Activated CD8-positive, alpha-beta memory T cell treated with anti-CD3 and anti-CD28 coated beads, Interleukin-2, amount 50 U/mL, for 24 hours (primary cell): ENCODE measurements around the gene FCHSD2.
"Not testable (repeated sequence)": the region's sequence is repeated elsewhere in the genome, so short reads cannot be mapped to it uniquely, and the experiment has no call there.

Experiments used
- DNase-seq: peaks from one replicate; pipeline ENCODE4 v3.0.0-alpha.2; 2020; ENCODE audit errors: extremely low read depth

FCHSD2 gene

DNA sequence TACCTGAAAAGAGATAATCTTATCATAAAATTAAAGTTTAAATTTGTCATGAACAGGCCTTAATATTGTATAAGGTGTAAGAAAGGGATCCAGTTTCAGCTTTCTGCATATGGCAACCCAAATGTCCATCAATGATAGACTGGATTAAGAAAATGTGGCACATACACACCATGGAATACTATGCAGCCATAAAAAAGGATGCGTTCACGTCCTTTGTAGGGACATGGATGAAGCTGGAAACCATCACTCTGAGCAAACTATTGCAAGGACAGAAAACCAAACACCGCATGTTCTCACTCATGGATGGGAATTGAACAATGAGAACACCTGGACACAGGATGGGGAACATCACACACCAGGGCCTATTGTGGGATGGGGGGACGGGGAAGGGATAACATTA is 18.2 kb downstream of the FCHSD2 start:
- not testable (repeated sequence) for DNase-seq

DNA sequence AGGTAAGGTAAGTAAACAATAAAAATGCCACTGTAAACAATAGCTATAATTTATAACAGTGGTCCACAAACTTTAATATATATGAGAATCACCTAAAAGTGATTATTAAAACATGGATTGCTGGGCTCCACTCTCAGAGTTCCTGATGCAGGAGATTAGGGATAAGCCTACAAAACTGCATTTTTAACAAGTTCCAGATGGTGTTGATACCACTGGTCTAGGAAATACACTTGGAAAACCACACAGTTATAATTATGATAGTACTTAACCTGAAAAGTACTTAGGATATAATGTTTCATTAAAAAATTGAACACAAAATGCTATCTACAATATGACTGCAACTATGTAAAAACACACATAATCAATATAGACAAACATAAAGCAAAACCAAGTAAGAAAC is 20.4 kb downstream of the FCHSD2 start:
- no peak for DNase-seq

DNA sequence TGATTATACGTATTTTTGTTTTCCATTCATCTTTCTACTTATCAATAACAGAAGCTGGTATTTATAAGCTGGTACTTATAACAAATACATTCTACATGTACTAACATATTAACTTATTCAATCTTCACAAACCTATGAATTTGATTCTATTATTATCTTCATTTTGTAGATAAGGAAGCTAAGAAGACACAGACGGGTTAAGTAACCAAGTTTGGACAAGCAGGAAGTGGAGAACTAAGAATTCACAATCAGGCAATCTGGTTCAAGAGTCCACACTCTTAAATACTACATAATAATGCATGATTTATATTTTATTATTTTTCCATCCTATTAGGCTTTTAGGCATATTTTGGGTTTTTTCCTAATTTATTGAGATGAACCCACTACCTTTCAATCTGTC is 25.0 kb downstream of the FCHSD2 start:
- DNase-seq = no peak

DNA sequence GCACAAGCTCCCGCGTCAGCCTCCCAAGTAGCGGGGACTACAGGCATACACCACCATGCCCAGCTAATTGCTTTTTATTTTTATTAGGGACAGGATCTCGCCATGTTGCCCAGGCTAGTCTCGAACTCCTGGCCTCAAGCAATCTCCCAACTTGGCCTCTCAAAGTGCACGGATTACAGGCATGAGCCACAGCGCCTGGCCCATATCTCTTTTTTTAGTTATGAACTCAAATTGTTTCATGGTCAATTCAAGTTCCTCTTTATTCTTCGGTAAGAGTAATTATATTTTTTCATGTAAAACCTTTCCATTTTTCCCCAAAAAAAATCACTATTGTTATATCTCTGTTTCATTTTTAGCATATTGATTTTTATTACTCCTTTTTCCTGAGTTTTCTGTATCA is 25.5 kb downstream of the FCHSD2 start:
- no peak for DNase-seq

DNA sequence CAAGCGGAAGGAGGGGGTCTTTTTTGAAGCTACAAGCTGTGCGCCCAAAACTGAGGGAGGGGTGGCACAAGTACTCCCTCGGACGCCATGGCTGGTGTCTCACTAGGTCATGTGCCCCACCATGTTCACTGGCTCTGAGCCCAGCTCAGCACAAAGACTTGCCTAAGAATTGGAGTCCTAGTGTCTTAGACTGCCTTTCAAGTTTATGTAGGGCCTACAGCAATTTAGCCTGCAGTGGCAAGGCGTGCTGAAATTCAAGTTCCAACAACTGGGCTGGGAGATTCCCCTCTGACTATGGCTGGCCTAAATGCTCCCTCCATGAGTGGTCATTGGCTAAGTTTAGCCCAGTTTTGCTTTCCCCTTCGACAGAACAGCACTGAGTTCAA is 27.3 kb downstream of the FCHSD2 start:
- DNase-seq = no peak

DNA sequence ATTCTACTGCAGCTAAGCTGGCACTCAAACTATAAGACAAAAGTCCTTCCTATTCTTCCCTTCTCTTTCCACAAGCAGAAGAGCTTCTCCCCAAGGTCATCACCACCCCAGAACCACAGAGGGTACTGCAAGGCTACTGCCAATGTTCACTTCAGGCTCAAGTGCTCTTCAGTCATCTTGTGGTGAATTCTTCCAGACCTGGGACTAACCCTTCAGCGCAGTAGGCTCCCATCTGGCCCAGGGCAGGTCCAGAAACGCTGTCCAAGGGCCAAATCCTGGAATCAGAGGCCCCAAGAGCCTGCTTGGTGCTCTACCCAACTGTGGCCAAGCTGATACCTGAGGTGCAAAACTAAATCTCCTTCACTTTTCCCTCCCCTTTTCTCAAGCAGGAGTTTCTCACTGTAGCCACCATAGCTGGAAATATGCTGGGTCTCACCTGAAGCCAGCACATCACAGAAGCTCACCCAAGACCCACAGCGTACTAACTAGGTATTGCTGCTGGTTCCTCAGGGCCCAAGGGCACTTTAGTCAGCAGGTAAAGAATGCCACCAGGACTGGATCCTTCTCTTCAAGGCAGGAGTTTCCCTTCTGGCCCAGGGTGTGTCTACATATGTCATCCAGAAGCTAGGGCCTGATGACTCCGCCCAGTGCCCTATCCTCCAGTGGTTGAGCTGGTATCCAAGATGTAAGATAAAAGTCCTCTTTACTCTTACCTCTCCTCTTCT is 27.8 kb downstream of the FCHSD2 start:
- DNase-seq = no peak

DNA sequence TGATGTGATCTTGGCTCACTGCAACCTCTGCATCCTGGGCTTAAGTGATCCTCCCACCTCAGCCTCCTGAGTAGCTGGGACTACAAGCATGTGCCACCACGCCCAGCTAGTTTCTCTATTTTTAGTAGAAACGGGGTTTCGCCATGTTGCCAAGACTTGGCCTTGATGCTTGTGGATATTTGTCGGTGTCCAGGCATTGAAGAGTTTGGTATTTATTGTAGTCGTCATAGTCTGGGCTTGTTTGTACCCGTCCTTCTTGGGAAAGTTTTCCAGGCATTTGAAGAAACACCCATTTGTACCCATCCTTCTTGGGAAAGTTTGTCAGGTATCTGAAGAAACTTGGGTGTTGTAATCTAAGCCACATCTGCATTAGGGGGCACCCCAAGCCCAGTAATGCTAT is 28.7 kb downstream of the FCHSD2 start:
- no peak for DNase-seq

DNA sequence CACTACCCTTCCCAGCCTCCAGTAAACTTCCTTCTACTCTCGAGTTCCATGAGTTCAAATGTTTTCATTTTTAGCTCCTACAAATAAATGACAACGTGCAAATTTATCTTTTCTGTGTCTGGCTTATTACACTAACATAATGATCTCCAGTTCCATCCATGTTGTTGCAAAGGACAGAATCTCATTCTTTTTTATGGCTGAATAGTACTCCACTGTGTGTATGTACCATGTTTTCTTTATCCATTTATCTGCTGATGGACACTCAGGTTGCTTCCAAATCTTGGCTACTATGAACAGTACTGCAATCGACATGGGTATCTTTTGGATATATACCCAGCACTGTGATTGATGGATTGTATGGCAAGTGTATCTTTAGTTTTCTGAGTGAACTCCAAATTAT is 34.5 kb downstream of the FCHSD2 start:
- no peak for DNase-seq

DNA sequence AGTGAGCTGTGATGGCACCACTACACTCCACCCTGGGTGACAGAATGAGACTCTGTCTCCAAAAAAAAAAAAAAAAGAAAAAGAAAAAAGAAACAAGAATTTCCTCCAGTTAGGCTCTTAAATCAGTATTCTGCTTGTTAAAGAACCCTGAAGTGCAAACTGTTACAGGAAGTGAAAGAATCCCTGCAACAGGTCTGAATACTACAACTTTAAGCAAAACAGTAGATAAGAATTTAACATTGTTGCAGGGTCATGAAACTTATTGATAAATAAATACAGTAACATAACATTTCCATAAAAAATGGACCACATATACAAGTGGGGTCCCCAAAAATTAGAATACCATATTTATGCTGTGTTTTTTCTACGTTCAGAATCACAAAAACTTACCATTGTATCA is 35.8 kb downstream of the FCHSD2 start:
- no peak for DNase-seq

DNA sequence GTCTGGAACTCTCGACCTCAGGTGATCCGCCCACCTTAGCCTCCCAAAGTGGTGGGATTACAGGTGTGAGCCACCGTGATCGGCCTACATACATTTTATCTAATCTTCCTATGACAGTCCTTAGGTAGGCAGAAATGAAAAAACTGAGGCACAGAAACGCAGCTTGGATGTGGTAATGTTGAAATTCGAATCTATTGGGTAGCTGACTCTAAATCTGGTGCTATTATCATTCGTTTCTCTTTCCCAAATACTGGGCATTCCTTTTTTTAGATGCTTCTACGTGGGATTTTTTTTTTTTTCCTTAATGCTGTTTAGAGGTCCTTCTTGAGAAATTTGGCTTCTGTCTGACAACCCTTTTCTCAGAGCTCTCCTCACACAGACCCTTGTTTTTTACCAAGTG is 41.5 kb downstream of the FCHSD2 start:
- no peak for DNase-seq

DNA sequence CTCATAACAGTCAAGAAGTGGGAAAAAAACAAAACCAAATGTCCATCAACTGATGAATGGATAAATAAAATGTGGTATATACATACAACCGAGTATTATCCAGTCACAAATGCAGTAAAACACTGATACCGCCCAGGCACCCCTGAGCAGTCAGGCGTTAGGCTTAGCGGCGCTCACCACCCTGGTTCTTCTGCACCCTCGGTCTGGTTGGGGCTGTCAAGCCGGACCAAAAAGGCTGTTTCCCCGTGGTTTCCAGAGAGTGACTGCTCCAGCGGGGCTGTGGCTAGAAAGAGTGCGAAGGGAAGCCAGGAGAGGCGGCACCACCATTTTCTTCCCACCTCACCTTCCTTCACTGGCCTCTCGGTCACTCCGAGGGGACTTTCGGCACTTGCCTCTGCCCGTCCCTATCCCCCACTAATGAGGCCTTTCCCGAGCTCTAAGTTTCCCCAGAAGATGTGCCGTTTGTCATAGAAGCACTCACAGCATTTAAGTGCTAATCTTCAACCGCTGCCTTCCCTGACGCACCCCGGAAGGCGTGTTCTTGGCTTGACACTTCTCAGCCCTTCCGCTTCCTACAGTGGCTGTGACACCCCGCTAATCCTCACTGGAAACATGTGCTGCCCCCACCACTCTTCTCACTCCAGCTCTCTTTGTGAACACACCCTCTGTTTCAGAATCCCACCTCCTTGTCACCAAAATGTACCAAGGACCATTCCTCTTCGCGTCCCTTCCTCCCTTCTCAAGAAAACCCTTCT is 42.4 kb downstream of the FCHSD2 start:
- DNase-seq = no peak

DNA sequence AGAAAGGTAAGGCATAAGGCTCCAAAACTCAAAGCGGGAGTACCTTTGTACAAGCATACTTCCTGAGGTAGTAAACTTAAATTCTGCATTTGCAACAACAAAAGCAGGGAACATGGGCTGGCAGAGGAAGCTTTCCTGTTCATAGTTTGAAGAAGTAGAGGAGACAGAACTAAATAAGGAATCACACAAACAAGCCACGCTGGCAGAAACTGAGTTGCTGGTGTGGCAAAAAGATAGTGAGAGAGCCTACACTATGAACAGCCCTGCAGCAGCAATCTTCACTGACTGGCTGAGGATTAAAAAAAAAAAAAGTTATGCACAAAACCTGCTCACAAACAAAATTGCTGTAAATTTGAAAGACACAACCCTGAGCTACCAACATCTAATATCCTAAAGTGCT is 46.5 kb downstream of the FCHSD2 start:
- no peak for DNase-seq

DNA sequence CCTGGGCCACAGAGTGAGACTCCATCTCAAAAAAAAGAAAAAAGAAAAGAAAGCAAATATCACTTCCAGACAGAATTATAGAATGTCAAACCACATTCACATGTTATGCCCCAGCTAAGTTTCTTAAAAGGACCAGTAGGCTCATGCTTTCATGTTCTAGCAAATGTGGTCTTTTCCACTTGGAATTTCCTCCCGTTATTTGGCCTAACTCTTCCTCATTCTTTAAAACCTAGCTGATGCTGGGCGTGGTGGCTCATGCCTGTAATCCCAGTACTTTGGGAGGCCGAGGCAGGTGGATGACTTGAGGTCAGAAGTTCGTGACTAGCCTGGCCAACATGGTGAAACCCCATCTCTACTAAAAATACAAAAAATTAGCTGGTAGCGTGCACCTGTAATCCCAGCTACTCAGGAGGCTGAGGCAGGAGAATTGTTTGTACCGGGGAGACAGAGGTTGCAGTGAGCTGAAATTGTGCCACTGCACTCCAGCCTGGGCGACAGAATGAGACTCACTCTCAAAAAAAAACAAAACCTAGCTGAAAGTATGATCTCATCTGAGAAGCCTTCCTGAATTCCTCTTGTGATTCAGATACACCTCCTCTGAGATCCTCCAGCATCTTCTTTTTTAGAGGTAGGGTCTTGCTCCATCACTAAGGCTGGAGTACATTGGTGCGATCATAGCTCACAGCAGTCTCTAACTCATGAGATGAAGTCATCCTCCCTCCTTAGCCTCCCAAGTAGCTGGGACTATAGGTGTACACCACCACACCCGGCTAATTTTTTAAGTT is 50.4 kb downstream of the FCHSD2 start:
- DNase-seq = no peak

DNA sequence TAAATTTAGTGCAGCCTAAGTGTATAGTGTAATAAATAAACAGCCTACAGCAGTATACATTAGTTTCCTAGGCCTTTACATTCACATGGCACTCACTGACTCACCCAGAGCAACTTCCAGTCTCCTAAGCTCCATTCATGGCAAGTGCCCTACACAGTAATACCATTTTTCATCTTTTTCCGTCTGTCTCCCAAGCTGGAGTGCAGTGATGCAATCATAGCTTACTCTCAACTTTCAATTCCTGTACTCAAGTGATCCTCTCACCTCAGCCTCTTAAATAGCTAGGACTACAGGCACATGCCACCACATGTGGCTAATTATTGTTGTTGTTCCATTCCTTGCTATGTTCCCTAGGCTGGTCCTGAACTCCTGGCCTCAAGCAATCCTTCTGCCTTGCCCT is 54.4 kb downstream of the FCHSD2 start:
- no peak for DNase-seq

DNA sequence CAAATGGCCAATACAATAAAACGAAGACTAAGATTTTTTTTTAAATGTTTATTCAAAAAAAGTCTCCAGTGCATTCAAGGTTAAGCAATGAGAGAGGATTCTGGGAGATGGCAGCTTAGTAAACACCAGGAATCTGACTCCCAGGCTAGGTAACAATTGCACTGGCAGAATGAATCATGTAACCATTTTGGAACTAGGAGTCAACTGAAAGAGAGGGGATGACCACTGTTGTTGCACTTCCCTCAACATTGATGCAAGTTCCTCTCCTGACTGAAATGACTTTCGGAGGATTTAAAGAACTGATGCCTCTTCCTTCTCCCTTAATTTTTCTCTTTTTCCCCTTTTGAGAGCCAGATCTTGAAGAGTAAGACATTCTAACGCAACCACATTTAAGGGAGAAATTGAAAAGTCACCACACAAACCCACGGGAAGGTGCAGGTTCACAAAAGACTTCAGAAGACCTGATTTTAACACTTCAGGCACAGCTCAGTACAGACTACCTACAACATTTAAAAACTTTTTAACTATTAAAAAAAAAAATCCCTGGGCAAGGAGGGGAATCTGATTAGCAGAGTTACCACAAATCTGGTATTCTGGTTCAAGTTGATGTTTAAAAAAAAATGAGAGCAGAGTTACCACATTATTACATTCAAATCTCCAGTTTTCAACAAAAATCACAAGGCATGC is 56.8 kb downstream of the FCHSD2 start:
- no peak for DNase-seq

DNA sequence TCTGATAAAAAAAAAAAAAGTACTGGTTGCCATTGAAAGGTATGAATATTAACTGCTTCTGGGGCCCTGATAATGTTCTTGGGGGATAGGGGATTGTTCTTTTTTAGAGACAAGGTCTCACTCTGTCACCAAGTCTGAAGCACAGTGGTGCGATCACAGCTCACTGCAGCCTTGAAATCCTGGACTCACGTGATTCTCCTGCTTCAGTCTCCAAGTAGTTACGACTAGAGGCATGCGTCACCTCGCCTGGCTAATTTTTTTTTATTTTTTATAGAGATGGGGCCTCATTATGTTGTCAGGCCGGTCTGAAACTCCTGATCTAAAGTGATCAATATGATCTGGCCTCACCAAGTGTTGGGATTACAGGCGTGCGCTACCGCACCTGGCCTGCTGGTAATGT is 63.5 kb downstream of the FCHSD2 start:
- DNase-seq = no peak

DNA sequence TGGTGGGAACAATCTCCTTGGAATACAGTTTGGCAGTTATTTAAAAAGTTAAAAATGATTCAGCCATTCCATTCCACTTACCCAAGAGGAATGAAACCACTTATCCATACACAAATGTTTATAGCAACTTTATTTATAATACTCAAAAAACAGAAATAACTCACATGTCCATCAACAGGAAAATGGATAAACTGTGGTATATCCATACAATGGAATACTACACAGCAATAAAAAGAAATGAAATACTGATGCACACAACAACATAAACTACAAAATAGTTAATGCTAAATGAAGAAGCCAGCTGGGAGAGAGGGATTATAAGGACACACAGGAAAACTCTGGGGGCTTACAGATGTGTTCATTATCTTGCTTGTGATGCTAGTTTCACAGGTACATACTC is 64.7 kb downstream of the FCHSD2 start:
- no peak for DNase-seq

DNA sequence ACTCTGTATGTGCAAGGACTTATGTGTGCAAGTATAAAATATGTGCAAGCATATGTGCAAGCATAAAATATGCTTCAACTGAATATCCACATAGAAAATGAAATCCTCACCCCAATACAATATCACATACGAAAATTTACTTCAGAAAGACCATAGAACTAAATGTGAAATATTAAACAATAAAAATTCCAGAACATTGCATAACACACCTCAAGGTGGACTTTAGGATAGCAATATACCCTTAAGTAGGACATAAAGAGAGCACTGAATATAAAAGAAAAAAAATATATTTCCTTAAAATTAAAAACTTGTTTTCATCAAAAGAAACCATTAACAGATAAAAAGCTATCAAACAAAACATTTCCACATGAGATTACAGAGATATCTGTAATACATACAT is 67.8 kb downstream of the FCHSD2 start:
- DNase-seq = no peak

DNA sequence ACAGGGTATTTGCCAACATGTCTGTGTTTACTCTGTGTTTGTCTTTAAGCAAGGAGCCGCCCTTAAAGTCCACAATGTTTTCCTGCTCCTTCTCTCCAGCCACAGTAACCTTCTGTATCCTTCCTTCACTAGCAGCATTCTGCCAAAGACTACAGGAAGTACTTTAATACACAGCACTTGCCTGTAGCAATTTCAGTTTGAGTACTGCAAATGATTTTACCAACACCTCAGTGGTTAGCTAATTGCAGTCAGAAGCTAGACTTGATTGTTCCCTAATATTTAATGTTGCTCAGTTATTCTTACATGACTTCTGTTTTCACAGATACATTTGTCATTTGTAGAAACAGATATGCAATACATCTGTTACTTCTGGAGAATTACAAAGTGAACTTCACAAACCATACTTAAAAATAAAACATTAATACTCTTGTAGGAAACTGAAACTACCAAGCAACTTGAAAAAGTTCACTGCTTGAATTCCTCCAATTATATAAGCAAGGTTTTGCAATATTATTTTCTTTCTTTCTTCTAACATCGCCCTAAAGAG is 69.1 kb downstream of the FCHSD2 start:
- DNase-seq = no peak

DNA sequence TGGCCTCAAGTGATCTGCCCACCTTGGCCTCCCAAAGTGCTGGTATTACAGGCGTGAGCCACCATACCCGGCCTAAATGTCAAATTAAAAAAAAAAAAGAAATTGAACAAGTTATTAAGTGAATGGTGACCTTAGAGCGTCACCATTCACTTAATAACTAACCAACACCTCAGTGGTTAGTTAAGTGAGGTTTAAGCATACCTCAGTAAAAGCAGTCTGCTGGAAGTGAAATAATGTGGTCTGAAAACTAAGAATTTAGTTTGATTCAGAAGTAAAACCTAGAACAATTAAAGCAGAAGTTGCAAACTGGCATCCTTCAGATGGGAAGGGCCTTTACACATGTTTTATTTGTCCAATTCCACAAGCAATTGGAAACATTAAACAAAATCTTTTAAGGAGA is 71.5 kb downstream of the FCHSD2 start:
- DNase-seq = no peak

DNA sequence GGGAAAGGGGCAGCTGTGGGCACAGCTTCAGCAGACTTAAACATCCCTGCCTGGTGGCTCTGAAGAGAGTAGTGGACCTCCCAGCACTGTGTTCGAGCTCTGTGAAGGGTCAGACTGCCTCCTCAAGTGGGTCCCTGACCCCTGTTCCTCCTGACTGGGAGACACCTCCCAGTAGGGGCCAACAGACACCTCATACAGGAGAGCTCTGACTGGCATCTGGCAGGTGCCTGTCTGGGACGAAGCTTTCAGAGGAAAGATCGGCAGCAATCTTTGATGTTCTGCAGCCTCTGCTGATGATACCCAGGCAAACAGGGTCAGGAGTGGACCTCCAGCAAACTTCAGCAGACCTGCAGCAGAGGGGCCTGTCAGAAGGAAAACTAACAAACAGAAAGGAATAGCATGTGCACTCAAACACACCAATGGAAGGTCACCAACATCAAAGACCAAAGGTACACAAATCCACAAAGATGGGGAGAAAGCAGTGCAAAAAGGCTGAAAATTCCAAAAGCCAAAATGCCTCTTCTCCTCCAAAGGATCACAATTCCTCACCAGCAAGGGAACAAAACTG is 80.2 kb downstream of the FCHSD2 start:
- not testable (repeated sequence) for DNase-seq

DNA sequence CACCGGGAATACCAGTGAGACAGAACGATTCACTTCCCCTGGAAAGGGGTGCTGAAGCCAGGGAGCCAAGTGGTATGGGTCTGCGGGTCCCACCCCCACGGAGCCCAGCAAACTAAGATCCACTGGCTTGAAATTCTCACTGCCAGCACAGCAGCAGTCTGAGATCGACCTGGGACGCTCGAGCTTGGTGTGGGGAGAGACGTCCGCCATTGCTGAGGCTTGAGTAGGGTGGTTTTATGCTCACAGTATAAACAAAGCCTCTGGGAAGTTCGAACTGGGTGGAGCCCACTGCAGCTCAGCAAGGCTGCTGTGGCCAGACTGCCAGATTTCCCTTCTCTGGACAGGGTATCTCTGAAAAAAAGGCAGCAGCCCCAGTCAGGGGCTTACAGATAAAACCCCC is 80.7 kb downstream of the FCHSD2 start:
- not testable (repeated sequence) for DNase-seq
